Measurements from ENCODE around the gene MTRF1.

MTRF1 gene

GRCh38 chr13:41211062-41211461, 52.3 kb downstream of the MTRF1 start:
- TF ChIP-seq TEAD4 (IDR thresholded peaks at IDR 0.05): no peak
- no peak for TF ChIP-seq NFIC (IDR thresholded peaks at IDR 0.05)
- TF ChIP-seq, protein P1, sequence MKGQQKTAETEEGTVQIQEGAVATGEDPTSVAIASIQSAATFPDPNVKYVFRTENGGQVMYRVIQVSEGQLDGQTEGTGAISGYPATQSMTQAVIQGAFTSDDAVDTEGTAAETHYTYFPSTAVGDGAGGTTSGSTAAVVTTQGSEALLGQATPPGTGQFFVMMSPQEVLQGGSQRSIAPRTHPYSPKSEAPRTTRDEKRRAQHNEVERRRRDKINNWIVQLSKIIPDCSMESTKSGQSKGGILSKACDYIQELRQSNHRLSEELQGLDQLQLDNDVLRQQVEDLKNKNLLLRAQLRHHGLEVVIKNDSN (IDR thresholded peaks at IDR 0.05): no peak
- no peak for TF ChIP-seq TAF1 (IDR thresholded peaks at IDR 0.05; ENCODE audit: low read depth)
- TF ChIP-seq EP300 (IDR thresholded peaks at IDR 0.05; ENCODE audit: borderline replicate concordance): no peak
- no peak for TF ChIP-seq CREB1 (IDR thresholded peaks at IDR 0.05; ENCODE audit: low read depth)
- TF ChIP-seq EGR1 (IDR thresholded peaks at IDR 0.05): no peak
- TF ChIP-seq RAD21 (IDR thresholded peaks at IDR 0.05; ENCODE audit: low read depth): no peak
- TF ChIP-seq, protein P2, sequence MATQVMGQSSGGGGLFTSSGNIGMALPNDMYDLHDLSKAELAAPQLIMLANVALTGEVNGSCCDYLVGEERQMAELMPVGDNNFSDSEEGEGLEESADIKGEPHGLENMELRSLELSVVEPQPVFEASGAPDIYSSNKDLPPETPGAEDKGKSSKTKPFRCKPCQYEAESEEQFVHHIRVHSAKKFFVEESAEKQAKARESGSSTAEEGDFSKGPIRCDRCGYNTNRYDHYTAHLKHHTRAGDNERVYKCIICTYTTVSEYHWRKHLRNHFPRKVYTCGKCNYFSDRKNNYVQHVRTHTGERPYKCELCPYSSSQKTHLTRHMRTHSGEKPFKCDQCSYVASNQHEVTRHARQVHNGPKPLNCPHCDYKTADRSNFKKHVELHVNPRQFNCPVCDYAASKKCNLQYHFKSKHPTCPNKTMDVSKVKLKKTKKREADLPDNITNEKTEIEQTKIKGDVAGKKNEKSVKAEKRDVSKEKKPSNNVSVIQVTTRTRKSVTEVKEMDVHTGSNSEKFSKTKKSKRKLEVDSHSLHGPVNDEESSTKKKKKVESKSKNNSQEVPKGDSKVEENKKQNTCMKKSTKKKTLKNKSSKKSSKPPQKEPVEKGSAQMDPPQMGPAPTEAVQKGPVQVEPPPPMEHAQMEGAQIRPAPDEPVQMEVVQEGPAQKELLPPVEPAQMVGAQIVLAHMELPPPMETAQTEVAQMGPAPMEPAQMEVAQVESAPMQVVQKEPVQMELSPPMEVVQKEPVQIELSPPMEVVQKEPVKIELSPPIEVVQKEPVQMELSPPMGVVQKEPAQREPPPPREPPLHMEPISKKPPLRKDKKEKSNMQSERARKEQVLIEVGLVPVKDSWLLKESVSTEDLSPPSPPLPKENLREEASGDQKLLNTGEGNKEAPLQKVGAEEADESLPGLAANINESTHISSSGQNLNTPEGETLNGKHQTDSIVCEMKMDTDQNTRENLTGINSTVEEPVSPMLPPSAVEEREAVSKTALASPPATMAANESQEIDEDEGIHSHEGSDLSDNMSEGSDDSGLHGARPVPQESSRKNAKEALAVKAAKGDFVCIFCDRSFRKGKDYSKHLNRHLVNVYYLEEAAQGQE (IDR thresholded peaks at IDR 0.05; ENCODE audit: low read depth): no peak
- TF ChIP-seq YY1 (IDR thresholded peaks at IDR 0.05; ENCODE audit: low read depth): no peak
- no peak for TF ChIP-seq CEBPB (IDR thresholded peaks at IDR 0.05)
- no peak for TF ChIP-seq FOXM1 (IDR thresholded peaks at IDR 0.05; ENCODE audit: borderline replicate concordance, low read depth)
- no peak for TF ChIP-seq TCF12 (IDR thresholded peaks at IDR 0.05; ENCODE audit: low read depth)

GRCh38 chr13:41206467-41206866, 56.9 kb downstream of the MTRF1 start:
- no peak for TF ChIP-seq YY1 (IDR thresholded peaks at IDR 0.05; ENCODE audit: low read depth)
- no peak for TF ChIP-seq CEBPB (IDR thresholded peaks at IDR 0.05)
- no peak for TF ChIP-seq CREB1 (IDR thresholded peaks at IDR 0.05; ENCODE audit: low read depth)
- TF ChIP-seq TAF1 (IDR thresholded peaks at IDR 0.05; ENCODE audit: low read depth): no peak
- TF ChIP-seq, protein P1 (IDR thresholded peaks at IDR 0.05): no peak
- no peak for TF ChIP-seq ZBTB7A (IDR thresholded peaks at IDR 0.05; ENCODE audit: low read depth)

- TF ChIP-seq TEAD4 (IDR thresholded peaks at IDR 0.05) (no peak), YY1 (IDR thresholded peaks at IDR 0.05; ENCODE audit: low read depth) (no peak), CREB1 (IDR thresholded peaks at IDR 0.05; ENCODE audit: low read depth) (no peak), ZBTB7A (IDR thresholded peaks at IDR 0.05; ENCODE audit: low read depth) (no peak), RAD21 (IDR thresholded peaks at IDR 0.05; ENCODE audit: low read depth) (no peak), CEBPB (IDR thresholded peaks at IDR 0.05) (no peak), FOXM1 (IDR thresholded peaks at IDR 0.05; ENCODE audit: borderline replicate concordance, low read depth) (no peak), NFIC (IDR thresholded peaks at IDR 0.05) (no peak), TAF1 (IDR thresholded peaks at IDR 0.05; ENCODE audit: low read depth) (no peak), TCF12 (IDR thresholded peaks at IDR 0.05; ENCODE audit: low read depth) (no peak)
- TF ChIP-seq, protein P2 (IDR thresholded peaks at IDR 0.05; ENCODE audit: low read depth): no peak
- TF ChIP-seq, protein P1 (IDR thresholded peaks at IDR 0.05): no peak
These were observed 59.6 kb downstream of the MTRF1 start for GRCh38 chr13:41203810-41204209.

DNA sequence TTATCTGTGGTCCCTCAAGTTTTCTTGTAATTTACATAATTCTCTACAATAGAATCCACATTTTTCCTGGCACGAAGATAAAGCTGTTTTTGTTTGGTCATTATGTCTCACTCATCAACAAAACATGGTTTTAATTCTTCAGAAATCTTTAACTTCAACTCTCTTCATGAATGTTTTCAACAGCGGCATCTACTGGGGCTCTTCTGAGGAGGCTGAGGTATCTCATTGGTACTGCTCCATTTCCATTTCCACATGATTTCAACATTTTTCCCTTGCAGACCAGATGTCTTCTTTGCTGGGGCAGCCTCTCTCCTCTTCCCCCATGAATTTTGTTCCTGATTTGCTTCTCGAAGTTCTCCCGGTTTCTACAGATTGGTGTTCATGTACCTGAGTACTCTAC, 63.2 kb downstream of the MTRF1 start:
- no peak for TF ChIP-seq FOXM1 (IDR thresholded peaks at IDR 0.05; ENCODE audit: borderline replicate concordance, low read depth)
- TF ChIP-seq, protein P1 (IDR thresholded peaks at IDR 0.05): no peak
- TF ChIP-seq CREB1 (IDR thresholded peaks at IDR 0.05; ENCODE audit: low read depth): no peak
- TF ChIP-seq TAF1 (IDR thresholded peaks at IDR 0.05; ENCODE audit: low read depth): no peak
- TF ChIP-seq CEBPB (IDR thresholded peaks at IDR 0.05): no peak
- no peak for TF ChIP-seq ZBTB7A (IDR thresholded peaks at IDR 0.05; ENCODE audit: low read depth)
- TF ChIP-seq YY1 (IDR thresholded peaks at IDR 0.05; ENCODE audit: low read depth): no peak
- no peak for TF ChIP-seq EGR1 (IDR thresholded peaks at IDR 0.05)
- no peak for TF ChIP-seq TCF12 (IDR thresholded peaks at IDR 0.05; ENCODE audit: low read depth)
- no peak for TF ChIP-seq RAD21 (IDR thresholded peaks at IDR 0.05; ENCODE audit: low read depth)
- TF ChIP-seq, protein P2 (IDR thresholded peaks at IDR 0.05; ENCODE audit: low read depth): no peak
- no peak for TF ChIP-seq TEAD4 (IDR thresholded peaks at IDR 0.05)
- no peak for TF ChIP-seq NFIC (IDR thresholded peaks at IDR 0.05)
- TF ChIP-seq, protein P3, sequence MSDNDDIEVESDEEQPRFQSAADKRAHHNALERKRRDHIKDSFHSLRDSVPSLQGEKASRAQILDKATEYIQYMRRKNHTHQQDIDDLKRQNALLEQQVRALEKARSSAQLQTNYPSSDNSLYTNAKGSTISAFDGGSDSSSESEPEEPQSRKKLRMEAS (IDR thresholded peaks at IDR 0.05): no peak
- no peak for TF ChIP-seq EP300 (IDR thresholded peaks at IDR 0.05; ENCODE audit: borderline replicate concordance)
